CD1c-positive myeloid dendritic cell (primary cell): Measurements from ENCODE around the gene MAGI1.

Source experiments
- DNase-seq: peaks from one replicate; pipeline ENCODE4 v3.0.0-alpha.2; 2016; ENCODE audit errors: extremely low spot score

The MAGI1 gene

DNA sequence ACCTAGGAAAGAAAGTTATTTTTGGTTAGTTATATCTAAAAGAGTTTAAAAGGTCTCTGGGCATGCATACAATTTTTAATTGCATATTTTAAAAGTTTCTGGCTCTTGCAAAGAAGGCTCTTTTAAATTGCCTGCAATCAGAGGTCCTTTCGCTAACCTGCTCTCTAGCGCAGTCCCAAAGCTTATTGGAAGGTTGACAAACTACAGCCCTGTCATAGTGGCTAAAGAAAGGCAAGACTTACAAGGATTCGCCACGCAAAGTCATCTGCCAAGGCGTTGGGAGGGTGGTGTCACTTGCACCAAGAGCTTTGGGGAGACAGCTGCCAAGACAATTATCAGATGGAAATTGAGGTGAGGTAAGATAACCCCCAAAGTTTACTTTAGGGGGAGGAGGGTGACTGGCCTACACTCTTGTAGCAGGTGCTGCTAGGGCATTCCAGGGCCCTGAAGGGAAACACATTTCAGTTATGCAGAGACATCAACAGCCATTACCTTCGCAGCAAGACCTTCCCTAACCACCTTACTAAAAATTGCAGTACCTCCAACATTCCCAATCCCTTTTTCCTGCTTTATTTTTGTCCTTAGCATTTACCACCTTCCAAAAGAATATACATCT is 606.2 kb downstream of the MAGI1 start:
- no peak for DNase-seq

DNA sequence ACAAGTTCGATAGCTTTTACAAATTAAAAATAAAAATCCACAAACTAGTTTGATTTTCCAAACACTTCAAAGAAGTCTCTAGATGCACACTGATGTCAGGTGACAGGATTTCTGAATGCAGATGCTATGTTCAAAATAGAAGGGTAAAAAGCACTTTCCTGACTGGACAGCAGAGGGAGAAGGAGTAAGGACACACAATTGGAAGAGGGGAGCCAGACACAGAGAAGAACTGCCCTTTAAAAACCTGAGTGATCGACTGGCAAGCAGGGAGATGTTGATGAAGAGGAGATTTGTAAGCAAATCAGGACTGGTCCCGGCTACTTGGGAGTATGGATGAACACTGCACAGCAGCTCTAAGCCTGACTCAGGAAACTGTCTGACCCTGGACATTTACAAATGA is 612.8 kb downstream of the MAGI1 start:
- no peak for DNase-seq

DNA sequence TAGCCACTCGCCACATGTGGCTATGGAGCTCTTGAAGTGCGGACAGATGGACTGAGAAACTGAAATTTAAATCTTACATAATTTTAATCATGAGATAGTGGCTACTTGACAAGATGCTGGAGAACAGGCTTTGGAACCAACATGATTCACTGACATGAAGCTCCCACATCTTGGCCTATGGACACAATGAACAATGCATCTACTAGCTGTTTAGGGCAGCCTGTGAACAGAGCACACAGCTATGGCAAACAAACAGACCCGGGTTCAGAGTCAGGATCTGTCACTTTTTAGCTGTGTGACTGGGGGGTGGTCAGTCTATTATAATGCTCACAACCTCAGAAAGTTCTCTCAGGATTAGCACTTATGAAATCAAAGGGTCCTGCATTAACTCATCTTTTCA is 616.6 kb downstream of the MAGI1 start:
- DNase-seq, result no peak

DNA sequence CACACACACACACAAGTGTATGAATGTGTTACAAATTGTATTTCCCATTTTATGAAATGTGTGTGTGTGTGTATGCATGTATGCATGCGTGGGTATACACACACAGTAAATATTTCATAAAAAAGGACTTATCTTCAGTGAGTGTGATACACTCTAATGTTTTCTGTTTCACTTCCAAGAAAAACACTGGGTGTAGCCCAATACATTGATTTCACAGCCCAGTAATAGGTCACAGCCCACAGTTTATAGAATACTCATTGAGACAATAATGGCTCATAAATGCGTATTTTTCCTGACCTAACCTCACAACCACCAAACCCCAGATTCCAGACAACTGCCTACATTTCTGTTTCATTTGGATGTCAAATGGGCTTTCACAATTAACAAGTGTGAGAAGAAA is 619.5 kb downstream of the MAGI1 start:
- no peak for DNase-seq

DNA sequence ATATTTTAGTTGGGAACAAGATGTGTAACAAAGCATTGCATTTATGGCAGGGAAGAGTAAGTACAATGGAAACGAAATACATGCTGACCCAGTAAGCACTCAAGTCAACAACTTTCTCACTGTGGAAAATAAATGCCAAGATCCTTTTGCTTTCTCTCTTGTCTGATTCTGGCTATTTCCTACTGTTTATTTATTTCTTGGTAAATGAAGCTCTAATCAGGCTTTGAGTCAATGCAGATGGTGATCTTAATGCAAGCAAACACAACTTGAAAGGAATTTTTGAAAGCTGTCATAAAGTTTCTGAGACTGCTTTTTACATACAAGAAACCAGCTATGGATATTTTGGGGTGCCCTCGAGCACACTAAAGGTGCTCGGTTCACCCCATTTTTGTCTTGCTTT is 624.8 kb downstream of the MAGI1 start:
- DNase-seq, result no peak

DNA sequence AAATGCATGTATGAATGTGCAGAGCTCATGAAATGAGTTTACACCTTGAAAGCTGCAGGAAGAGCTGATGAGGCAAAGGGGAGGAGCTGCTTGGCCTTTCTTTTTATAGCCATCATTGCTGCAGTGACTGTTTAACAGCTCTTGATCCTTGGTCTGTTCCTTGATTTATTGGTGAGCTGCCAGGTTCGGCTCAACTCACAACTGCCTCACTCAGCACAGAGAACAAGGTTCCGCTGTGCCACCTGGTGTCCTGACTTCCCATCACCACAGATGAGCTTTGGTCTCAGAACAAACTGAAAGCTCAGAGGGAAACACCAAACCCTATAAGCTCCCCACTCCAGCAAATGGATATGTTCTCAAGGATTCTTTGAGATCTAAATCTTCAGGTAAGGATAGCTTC is 626.1 kb downstream of the MAGI1 start:
- DNase-seq, result no peak

DNA sequence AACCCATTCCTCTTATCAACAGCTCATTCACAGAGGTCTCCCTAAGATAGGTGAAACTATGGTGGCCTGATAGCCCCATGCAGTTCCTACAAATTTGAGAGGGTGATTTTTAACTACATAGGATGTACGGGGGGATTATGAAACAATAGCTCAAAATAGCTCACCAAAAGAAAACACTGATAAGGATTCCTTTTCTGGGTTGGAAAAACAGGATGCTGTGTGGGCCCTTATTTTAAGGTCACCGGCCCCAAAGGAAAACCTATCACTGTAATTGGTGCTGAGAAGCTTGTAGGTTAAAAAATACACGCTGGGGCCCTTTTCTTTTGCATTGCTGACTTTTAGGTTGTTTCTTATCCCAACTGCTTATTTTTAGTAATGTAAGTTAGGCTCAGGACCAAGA is 627.4 kb downstream of the MAGI1 start:
- DNase-seq, result no peak

DNA sequence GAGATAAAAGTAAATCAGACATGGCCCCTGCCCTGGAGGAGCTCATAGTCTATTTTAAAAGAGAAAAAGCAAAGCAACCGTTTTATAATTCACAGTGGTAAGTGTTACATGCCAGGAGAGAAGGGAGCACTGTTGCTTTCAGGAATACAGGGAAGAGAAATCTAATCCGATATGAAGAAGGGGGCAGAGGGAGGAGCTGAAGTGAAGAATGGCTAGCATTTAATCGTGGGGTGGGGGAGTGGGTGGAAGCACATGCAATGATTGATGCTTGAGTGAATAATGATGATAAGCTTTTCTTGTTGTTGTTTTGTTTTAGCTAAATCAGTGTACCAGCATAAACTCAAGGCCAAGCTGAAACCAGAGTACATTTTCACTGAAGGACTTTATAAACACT is 629.5 kb downstream of the MAGI1 start:
- DNase-seq, result no peak

DNA sequence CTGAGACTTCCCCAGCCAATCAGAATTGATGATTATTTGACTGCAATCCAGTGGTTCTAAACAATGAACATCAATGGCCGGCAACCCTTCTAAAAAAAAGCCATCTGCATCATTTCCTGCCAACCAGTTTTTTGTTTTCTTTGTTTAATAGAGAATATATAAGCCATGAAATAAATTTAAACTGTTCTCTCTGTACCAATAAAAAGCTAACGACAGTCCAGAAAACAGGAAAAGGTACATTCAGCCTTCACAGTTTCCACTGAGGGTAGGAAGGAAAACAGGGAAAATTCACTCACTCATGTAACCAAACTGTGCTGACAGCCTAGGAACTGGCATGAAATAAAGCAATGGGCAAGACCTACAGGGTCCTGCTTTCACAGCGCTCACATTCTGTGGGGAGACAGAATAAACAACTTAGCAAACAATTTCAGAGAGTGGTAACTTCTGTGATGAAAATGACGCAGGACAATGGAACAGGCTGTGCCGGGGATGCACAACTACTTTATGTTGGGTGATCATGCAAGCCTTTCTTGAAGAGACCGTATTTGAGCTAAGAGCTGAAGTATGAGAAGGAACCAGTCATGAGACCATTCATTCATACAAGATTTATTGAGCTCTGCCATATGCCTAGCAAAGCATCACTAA is 630.1 kb downstream of the MAGI1 start:
- DNase-seq, result no peak

DNA sequence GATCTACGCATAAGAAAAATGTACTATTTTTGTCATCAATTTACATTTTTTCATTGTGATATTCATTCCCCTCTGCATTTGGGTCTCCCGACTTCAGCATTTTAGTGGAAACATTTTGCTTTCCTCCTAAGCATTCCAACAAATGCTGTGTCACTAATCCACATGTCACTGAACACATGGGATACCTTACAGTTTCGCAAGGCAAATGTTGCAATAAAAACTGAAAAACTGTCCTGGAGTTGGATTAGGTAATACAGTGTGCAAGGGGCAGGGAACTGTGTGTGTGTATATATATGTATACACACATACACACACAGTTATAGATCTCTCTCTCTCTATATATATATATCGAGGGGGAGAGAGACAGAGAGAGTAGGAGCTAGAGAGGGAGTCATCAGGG is 632.2 kb downstream of the MAGI1 start:
- DNase-seq, result no peak

DNA sequence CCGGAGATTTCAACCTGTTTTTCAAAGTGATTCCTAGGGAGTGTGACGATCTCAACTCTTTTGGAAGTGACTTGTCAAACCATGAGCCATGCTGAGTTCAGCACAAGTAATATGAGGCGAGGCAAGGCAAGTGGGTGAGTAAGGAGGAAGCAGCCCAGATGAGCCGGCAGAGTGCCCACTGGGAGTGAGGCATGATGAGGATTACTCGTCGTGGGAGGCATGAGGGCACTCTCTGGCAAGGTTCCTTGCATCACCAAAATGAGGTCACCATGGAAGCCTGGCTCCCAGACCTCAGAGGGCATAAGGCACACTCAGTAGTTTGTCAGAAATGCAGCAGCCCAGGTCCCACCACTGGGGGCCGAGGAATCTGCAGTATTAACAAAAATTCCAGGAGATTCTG is 636.1 kb downstream of the MAGI1 start:
- no peak for DNase-seq

DNA sequence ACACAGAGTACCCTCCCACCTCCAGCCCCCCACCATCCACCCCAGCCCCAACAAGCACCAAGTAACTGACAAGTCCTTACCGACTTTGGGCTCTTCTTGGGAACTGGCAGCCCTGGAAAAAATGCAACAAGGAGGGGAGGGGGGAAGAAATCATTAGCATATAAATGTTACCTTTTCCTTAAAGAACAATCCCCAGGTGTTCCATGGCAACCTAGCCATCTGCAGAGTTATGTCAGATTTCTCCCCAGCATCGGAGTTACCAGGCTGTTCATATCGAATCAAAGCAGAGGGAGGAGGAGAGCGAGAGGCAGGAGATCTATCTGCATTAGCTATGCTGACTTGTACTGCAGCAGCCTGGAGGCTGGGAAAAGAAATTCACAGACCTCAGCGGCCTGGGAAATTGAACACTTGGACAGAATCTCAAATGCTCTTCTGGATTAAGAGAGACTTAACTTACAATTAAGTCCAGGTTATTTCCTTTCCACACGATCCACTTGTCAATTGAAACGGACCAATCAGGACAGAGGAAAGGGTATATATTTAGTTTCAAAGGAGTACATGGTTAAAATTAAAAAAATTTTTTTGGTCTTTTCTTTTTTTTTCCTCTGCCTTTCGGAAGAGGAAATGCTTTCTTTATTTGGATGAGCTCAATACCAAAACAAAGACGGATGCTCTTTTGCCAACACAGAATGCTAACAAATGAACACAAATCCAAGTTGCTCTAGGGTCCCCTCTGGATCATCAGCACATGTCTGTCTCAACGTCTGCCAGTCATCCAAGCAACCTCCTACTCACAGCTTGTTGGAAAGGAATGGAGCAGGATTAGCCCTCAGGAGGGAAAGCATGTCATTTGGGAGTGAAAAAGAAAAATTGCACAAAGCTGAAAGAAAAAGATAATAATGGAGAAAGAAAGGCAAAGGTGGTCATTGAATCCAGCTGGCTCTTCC is 637.1 kb downstream of the MAGI1 start:
- DNase-seq, result no peak

DNA sequence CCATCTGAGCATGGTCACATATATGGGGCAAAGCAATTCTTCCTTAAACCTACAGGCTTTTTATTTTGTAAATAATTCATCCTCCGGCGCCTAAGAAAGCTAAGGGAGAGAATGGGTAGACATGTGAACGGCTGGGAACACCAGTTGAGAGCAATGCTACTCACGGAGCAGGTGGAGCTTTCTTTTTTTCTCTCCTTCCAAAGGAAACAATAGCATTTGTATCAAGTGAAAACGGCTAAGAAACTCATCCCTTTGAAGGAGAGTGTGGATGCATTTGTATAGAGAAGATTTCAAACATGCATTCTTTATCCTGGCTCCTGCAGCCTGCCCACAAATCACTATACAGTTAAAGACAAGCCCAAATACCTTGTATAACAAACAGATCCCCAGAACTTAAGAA is 637.8 kb downstream of the MAGI1 start:
- DNase-seq, result no peak

DNA sequence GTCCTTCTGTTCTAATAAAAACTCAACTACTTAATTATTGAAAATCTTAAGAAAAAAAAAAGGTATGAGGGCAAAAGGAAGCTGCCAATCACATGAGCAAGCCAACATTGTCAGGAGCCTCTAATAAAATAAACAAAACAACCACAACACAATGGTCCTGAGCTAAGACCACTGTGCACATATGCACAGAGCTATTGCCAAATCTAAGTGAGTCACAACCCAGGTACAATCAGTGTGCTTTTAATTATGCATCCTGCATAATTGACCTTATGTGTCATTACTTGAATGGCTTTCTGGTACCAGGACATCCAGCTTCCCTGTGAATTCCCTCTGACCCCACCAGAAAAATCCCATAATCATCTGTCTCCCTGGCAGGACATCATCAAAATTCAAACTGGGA is 639.8 kb downstream of the MAGI1 start:
- DNase-seq, result no peak

DNA sequence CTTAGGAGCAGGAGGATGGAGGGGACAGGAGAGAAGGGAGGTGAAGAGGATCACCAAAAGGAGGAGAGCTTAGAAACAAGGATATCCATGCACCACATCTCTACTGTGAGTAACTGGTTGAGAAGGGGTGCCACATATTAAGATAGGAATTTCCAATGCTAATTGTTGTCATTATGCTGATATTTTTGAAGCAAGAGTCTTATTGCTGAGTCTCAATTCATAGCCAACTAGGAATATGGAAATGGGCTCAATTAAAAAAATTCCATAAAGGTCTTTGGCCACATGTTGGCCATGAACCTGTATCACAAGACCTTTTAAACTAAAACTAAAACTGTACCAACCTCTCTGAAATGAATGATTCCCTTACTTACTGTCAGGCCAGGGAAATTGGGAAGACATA is 642.6 kb downstream of the MAGI1 start:
- no peak for DNase-seq

DNA sequence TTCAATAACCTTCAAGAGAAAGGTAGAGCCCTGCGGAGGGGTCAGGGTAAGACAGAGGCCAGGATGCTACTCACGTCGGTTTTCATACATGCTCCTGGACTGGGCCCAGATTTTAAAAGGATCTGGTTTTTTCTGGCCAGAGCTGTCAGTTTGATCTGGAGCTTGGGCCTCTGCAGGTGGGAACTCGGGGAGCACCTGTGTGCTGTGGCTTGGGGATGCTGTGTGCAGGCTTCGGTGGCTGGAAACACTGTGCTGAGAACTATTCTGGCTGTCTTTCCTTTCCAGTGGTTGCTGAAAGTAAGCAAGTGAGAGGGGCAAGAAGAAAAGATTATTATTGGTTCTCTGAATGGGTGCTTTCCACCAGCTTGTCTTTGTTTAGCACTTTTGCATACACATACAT is 647.6 kb downstream of the MAGI1 start:
- no peak for DNase-seq

DNA sequence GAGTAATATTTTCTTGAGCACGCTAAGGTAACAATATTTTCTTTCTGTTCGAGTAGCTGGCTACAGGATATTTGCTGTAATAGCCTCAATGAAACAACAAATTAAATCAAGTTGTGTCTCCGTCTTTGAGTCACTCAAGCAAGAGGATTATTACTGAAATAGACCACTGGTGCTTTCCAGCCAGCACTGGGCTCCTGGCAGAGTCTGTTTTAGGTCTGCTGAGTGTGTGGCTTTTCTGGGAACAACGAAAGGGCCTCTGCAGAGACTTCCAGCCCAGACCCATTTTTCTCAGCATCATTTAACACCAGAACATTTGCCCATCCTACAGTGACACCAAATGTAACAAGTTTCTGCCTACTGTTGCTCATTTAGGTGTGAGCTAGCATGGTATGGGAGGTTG is 652.9 kb downstream of the MAGI1 start:
- DNase-seq, result no peak

DNA sequence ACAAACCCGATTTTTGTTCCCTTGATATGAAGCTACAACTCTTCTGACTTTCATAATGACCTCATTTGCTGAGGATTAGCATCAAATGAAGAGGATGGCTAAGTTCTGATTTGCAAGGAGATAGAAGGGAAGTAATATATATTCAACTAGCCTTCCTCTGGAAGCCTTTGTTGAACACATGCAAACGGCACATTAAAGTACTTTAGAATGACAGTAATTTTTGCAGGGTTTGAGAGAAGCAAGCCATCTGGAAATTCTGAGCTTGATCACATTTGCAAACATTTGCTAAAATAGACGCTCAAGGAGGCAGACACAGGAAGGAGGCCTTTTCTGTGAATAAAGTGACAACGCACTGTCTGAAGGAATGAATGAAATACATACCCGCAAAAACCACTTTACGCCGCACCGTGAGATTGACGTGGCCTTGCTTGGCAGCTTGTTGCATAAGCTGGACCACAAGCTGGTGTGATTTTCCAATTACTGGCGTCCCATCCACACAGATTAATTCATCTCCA is 657.2 kb downstream of the MAGI1 start:
- DNase-seq, result no peak

DNA sequence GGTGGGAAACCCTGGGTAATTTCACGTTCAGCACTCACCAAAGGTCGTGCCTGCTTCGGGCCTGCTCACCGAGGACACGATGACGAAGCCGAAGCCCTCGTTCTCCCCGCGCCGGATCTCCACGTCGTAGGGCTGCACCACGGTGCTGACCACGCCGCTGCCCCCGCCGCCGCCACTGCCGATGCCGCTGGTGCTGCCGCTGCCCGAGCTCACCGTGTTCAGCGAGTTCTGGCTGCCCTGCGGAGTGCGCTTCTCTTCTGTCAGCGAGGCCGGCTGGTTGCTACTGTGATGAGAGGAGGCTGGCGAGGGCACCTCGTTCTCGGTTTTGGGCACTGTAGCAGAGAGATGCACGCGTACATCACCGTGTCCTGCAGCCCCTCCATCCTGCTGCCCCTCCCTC is 659.5 kb downstream of the MAGI1 start:
- no peak for DNase-seq

DNA sequence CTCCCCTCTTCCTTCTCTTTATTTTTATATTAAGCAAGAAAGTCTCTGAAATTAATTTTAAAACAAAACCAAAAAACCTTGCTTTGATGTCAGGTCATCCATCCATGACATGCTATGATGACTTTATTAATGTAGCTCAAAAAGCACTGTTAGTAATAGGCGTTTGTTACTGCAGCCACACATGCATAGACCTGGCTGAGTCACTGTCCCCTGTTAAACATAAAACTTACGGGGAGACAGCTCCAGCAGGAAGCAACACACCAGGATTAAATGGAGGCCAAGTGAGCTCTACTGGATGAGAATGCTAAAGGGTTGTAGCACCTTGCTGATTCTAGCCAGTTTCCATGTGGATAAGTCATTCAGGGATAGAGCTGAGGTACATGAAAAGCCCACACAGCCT is 661.1 kb downstream of the MAGI1 start:
- no peak for DNase-seq

DNA sequence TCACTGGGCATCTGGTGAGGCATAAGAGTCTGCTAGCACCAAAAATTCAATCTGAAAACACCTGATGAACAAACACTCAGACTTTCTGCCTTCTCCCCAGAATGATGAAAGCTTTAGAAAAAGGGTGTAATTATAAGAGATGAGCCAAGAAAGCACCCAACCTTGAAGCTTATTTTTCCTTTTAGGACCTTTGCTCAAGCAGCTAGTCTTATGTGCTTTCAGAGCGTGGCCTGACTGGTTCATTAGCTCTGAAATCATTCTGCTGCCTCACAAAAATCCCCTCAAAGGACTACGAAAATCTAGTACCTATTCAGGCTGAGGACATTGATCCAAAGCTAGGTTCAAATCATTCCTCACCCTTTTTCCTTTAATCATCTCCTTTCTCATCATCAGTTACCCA is 662.3 kb downstream of the MAGI1 start:
- DNase-seq, result no peak

DNA sequence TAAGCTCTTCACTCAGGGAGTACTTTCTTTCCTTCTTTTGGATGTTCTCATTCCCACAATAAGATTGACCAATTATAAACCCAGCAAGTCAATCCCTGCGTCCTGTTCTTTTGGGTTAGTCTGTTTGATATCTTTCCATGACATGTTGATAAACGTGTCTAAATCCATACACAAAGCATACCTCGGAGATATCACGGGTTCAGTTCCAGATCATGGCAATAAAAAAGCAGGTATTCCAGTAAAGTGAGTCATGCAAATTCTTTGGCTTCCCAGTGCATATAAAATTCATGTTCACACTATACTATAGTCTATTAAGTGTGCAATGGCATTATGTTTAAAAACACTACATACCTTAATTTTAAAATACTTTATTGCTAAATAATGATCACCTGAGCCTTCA is 667.7 kb downstream of the MAGI1 start:
- no peak for DNase-seq

DNA sequence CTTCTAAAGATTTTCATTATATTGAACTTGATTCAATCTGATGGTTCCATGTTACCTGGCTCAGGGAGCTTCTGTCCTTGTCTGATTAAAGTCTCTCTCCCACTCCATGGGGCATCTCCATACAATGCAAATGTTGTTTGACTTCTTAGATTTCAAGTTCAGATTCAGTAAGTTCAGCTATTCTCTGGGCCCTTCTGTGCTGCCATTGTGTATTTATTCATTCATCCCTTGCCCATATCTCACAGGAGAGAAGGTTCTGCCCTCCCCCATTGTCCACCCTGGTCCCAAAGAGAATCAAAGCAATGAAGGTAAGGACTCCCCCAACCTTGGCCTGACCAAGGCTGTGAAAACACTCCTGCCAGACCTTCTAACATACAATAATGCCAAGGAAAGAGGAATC is 669.9 kb downstream of the MAGI1 start:
- DNase-seq, result no peak
